Testis (tissue), 3 donors: ENCODE measurements around the gene NRXN3. TPM values are rescaled to one million over a fixed set of nuclear protein-coding genes. Genes with fewer than 3 reads are reported as not detected.

Experiments used
- DNase-seq: peaks from one replicate; pipeline ENCODE4 v3.0.0-alpha.2; 2019
- H3K27ac ChIP-seq, 2 donors: fragments of 200-600 bp; sonication (generic); one replicate each; pipeline ENCODE4 v1.5.1; 2019
- H3K27me3 ChIP-seq: fragments of 200-600 bp; sonication (generic); one replicate; pipeline ENCODE4 v1.5.1; 2019
- H3K36me3 ChIP-seq: fragments of 200-600 bp; sonication (generic); one replicate; pipeline ENCODE4 v1.5.1; 2017; ENCODE audit warnings: low read depth; ENCODE audit errors: missing control alignments
- H3K4me1 ChIP-seq: fragments of 200-600 bp; sonication (generic); one replicate; pipeline ENCODE4 v1.5.1; 2019
- H3K4me3 ChIP-seq, 2 donors: fragments of 200-600 bp; sonication (generic); one replicate each; pipeline ENCODE4 v1.5.1; 2017 to 2019
- H3K9me3 ChIP-seq: fragments of 200-600 bp; sonication (generic); one replicate; pipeline ENCODE4 v1.5.1; 2017
- POLR2A ChIP-seq: fragments of 450-650 bp; IDR thresholded peaks from one replicate; pipeline ENCODE4 v1.6.1; 2017; ENCODE audit warnings: antibody characterized with exemption, mild to moderate bottlenecking, moderate library complexity
- WGBS, 2 donors: methylation state at CpG; one replicate each; pipeline ENCODE4 v1.1.5; 2018; 5-methylcytosine and 5-hydroxymethylcytosine counted together
- intact Hi-C: fragments of 100-400 bp; cut with DNase I; formaldehyde crosslinking; loops from one replicate; pipeline ENCODE4 v1.15.1; 2023; ENCODE audit warnings: low total_unique reads
- polyA plus RNA-seq: library from polyadenylated mRNA; stranded (reverse); fragments of 350-450 nt; fragmentation: Illumina TruSeq; extraction: RNeasy Lipid Tissue Mini Kit (QIAGEN cat#74804); gene quantifications from one replicate; pipeline ENCODE4 v1.2.3, GENCODE V29; 2014; ENCODE audit warnings: low read depth, low replicate concordance; ENCODE audit not compliant: insufficient read depth
- total RNA-seq, 2 donors: library from RNA; depleted of rRNA; stranded (reverse); fragments of >200 nt; gene quantifications; one replicate each; pipeline ENCODE4 v1.2.3, GENCODE V29; 2016
- TF ChIP-seq, protein P1 (sequence below), 3 experiments: fragments of 450-650 bp in 2 of 3; fragments of 200-600 bp in 1 of 3; sonication (generic) in 1 of 3; IDR thresholded peaks; one replicate each; pipeline ENCODE4 v1.5.1; 2016 to 2019; ENCODE audit warnings: antibody characterized with exemption in 3 of 3, mild to moderate bottlenecking in 2 of 3, moderate library complexity in 1 of 3

The NRXN3 gene
- total and polyA plus RNA-seq, 3 donors from 2014 or later, result 3.5 to 8.0 (median 3.9) TPM

DNA sequence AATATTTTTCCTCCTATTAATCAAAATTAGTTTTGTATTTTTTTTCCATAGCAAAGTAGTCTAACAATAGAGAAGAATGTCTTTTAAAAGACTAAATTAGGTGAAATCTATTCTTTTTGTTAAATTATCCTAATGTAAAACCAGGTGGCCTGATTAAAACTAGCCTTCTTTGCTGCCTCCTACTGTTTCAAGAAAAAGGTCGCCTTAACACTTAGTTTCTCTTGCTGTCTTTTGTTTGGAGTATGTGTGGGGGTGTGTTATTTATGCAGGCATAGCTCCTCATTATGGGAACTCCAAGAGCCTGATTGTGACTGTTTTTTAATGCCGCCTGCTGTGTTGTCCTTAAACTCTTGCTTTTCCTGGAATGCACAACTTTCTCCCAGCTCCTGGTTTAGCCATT, 1185.9 kb downstream of the NRXN3 start:
- H3K4me1 ChIP-seq, result no peaks in the 10 kb centered on the region
- intact Hi-C loops, result no loop called here
- no peaks in the 10 kb centered on the region for H3K9me3 ChIP-seq
- no peaks in the 10 kb centered on the region for H3K36me3 ChIP-seq
- no peak overlapping the region for H3K4me3 ChIP-seq
- 40 to 55% methylated on average over 2 of the region's 2 CpGs for WGBS, 2 donors
- H3K27ac ChIP-seq, result no peak overlapping the region
- TF ChIP-seq, protein P1, sequence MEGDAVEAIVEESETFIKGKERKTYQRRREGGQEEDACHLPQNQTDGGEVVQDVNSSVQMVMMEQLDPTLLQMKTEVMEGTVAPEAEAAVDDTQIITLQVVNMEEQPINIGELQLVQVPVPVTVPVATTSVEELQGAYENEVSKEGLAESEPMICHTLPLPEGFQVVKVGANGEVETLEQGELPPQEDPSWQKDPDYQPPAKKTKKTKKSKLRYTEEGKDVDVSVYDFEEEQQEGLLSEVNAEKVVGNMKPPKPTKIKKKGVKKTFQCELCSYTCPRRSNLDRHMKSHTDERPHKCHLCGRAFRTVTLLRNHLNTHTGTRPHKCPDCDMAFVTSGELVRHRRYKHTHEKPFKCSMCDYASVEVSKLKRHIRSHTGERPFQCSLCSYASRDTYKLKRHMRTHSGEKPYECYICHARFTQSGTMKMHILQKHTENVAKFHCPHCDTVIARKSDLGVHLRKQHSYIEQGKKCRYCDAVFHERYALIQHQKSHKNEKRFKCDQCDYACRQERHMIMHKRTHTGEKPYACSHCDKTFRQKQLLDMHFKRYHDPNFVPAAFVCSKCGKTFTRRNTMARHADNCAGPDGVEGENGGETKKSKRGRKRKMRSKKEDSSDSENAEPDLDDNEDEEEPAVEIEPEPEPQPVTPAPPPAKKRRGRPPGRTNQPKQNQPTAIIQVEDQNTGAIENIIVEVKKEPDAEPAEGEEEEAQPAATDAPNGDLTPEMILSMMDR (IDR thresholded peaks at IDR 0.05), result no peak
- TF ChIP-seq POLR2A, result no peak
- DNase-seq, result no peak
- H3K27me3 ChIP-seq, result no peaks in the 10 kb centered on the region

DNA sequence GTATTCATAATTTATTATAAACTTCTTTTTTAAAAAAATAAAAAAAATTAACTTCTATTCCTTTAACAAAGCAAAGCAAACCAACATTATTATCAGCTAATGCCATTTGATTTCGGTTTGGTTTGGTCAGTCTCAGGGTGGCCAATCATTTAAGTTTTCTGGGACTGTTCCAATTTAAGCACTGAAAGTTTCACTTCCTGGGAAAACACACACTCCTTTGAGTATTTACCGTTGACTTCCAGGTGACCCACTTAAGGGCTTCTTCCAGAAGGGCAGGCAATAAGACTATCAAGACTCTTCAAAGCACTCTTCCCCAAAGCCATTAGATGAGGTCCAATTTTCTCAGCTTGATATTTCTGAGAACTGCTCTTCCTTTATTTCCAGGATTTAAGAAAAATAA, 1187.1 kb downstream of the NRXN3 start:
- WGBS, 2 donors, result 75 to 83% methylated on average over 2 of the region's 2 CpGs
- intact Hi-C loops, result no loop called here
- H3K4me3 ChIP-seq, result no peak overlapping the region
- H3K27ac ChIP-seq, result no peak overlapping the region
- H3K9me3 ChIP-seq, result no peaks in the 10 kb centered on the region
- H3K4me1 ChIP-seq, result no peaks in the 10 kb centered on the region
- no peak for DNase-seq
- H3K36me3 ChIP-seq, result no peaks in the 10 kb centered on the region
- TF ChIP-seq, protein P1 (IDR thresholded peaks at IDR 0.05), result no peak
- no peak for TF ChIP-seq POLR2A
- no peaks in the 10 kb centered on the region for H3K27me3 ChIP-seq

DNA sequence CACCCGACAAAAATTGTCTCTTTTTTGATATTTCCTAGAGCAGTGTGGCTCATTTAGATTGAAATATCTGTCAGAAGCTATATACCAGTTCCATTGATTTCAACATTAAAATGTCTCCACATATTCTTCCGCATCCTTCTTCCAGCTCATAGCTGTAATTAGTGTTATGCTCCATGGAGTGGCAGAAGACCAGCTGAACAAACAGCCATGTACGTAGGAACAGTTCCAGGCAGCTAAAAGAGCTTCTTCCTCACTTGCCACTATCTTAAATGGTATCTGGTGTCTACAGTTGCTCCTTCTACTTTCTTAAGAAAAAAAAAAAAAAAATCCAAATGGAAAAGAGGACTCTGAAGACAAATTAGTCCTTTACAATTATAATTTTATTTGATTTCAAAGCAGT, 1193.1 kb downstream of the NRXN3 start:
- Histone ChIP-seq H3K4me3 (no peak overlapping the region), H3K36me3 (no peaks in the 10 kb centered on the region), H3K4me1 (no peaks in the 10 kb centered on the region), H3K27ac (no peak overlapping the region), H3K27me3 (no peaks in the 10 kb centered on the region), H3K9me3 (no peaks in the 10 kb centered on the region)
- intact Hi-C loops, result no loop called here
- TF ChIP-seq, protein P1 (IDR thresholded peaks at IDR 0.05), result no peak
- no peak for TF ChIP-seq POLR2A
- WGBS, 2 donors, result 83 to 89% methylated on average over 3 of the region's 3 CpGs
- DNase-seq, result no peak

DNA sequence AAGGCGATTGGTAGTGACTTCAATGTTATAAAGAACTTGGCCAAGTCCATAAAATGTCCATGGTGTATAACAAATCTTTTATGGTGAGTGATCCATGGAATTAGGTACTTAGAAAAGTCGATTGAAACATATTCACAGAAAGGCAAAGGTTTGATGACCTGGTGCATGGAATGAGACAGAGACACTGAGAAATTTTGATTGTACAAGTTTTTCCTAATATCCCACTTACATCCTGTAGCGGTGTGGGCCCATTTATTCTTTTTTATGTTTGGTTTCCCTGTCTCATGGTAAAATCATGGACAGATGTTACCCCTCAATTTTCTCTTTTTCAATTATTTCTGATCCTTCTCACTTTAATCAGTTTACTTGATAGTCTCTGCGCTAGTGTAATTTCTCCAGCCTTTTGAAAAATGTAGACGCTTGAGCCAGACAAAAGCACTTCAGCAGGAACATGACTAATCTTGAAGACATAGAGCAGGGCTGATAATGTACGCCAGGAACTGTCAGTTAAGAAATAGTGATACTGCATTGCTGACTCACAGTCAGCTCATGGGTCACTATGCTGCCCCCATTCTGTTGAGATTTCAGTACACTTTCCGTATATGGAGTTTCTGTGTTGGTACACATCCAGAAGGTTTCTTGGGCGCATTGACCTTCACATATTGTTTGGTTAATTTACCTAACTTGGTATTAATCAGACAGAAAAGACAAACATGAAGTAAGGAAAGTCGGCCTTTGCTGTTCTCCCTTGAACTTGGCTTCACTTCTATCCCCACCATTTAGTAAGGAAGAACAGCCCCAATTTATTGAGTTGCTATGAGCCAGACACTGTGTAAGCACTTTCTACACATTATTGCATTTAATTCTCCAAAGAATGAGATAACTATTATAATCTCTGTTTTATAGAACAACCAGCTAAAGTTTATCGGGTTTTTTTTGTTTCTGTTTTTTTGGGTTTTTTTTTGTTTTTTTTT, 1199.5 kb downstream of the NRXN3 start:
- H3K4me3 ChIP-seq, result no peak overlapping the region
- intact Hi-C loops, result no loop called here
- no peak for DNase-seq
- no peak overlapping the region for H3K27ac ChIP-seq
- H3K9me3 ChIP-seq, result no peaks in the 10 kb centered on the region
- H3K36me3 ChIP-seq, result no peaks in the 10 kb centered on the region
- 78 to 80% methylated on average over 10 of the region's 10 CpGs for WGBS, 2 donors
- no peaks in the 10 kb centered on the region for H3K27me3 ChIP-seq
- TF ChIP-seq, protein P1 (IDR thresholded peaks at IDR 0.05), result no peak
- TF ChIP-seq POLR2A, result no peak
- H3K4me1 ChIP-seq, result no peaks in the 10 kb centered on the region
